ENCODE data around the gene WDR41.

The WDR41 gene

GRCh38 chr5:77444356-77444755 is 47.8 kb downstream of the WDR41 start:
- TF ChIP-seq, protein P1, sequence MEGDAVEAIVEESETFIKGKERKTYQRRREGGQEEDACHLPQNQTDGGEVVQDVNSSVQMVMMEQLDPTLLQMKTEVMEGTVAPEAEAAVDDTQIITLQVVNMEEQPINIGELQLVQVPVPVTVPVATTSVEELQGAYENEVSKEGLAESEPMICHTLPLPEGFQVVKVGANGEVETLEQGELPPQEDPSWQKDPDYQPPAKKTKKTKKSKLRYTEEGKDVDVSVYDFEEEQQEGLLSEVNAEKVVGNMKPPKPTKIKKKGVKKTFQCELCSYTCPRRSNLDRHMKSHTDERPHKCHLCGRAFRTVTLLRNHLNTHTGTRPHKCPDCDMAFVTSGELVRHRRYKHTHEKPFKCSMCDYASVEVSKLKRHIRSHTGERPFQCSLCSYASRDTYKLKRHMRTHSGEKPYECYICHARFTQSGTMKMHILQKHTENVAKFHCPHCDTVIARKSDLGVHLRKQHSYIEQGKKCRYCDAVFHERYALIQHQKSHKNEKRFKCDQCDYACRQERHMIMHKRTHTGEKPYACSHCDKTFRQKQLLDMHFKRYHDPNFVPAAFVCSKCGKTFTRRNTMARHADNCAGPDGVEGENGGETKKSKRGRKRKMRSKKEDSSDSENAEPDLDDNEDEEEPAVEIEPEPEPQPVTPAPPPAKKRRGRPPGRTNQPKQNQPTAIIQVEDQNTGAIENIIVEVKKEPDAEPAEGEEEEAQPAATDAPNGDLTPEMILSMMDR (IDR thresholded peaks at IDR 0.05; ENCODE audit: low read depth, low read length, missing control alignments), result no peak
- DNase-seq (ENCODE audit: extremely low read depth, low read depth), result no peak

DNA sequence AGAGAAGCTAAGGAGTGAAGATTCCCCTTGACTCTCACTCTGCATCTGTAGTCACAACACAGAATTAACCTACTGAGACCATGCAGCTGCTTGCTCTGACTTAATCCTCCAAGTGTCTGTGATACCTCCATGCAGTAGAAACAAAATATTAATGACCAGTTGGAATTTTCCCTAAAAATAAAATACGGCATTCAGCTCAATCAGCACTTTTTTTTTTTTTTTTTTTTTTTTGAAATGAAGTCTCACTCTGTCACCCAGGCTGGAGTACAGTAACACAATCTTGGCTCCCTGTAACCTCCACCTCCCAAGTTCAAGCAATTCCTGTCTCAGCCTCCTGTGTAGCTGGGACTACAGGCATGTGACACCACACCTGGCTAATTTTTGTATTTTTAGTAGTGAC is 48.4 kb downstream of the WDR41 start:
- no peak overlapping the region for H3K4me3 ChIP-seq (replicated peaks; ENCODE audit: low read depth, low read length)
- DNase-seq (ENCODE audit: extremely low read depth, low read depth), result no peak
- TF ChIP-seq, protein P1 (IDR thresholded peaks at IDR 0.05; ENCODE audit: low read depth, low read length, missing control alignments), result no peak

More at GRCh38 chr5:77444356-77444755, 47.8 kb downstream of the WDR41 start:
- H3K4me3 ChIP-seq (replicated peaks; ENCODE audit: low read depth, low read length), result no peak overlapping the region

DNA sequence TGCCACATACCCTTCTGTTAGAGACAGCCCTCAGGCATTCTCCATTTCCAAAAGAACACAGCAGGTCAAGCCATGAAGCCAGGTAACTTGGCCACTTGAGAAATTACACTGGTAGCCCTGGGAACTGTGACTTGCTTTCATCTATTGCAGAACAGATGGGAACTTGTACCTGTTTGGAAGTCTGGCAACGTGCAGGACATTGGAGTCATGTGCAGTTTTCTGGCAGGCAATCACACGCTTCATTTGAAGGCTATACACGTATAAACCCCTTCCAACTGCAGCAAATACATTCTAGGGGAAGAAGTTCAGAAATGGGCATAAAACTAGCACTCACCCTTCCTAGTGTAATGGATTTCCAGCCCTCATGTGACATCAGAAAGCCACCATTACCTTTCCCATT is 54.0 kb downstream of the WDR41 start:
- TF ChIP-seq, protein P1 (IDR thresholded peaks at IDR 0.05; ENCODE audit: low read depth, low read length, missing control alignments), result no peak
- DNase-seq (ENCODE audit: extremely low read depth, low read depth), result no peak
- no peak overlapping the region for H3K4me3 ChIP-seq (replicated peaks; ENCODE audit: low read depth, low read length)

DNA sequence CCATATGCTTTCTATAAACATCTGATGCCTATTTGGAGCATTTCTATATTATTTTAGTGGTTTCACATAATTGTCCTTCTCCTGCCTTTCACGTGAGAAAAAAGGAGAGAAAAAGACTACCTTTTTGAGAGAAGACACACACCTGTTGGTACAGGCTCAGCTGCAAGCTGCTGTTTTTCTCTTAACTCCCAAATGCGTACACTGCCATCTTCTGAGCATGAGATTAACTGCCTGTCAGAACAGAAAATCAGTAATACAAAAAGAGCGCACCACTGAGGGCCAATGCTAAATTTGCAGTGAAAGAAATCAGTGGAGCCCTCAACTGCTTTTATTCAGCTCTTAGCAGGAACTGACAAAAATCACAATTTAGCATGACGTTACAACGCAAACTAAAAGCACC is 54.9 kb downstream of the WDR41 start:
- no peak for DNase-seq (ENCODE audit: extremely low read depth, low read depth)
- H3K4me3 ChIP-seq (replicated peaks; ENCODE audit: low read depth, low read length), result no peak overlapping the region
- TF ChIP-seq, protein P1 (IDR thresholded peaks at IDR 0.05; ENCODE audit: low read depth, low read length, missing control alignments), result no peak

- TF ChIP-seq, protein P1 (IDR thresholded peaks at IDR 0.05; ENCODE audit: low read depth, low read length, missing control alignments), result no peak
- no peak overlapping the region for H3K4me3 ChIP-seq (replicated peaks; ENCODE audit: low read depth, low read length)
- no peak for DNase-seq (ENCODE audit: extremely low read depth, low read depth)
Measured at GRCh38 chr5:77431719-77432118, 60.4 kb downstream of the WDR41 start.

DNA sequence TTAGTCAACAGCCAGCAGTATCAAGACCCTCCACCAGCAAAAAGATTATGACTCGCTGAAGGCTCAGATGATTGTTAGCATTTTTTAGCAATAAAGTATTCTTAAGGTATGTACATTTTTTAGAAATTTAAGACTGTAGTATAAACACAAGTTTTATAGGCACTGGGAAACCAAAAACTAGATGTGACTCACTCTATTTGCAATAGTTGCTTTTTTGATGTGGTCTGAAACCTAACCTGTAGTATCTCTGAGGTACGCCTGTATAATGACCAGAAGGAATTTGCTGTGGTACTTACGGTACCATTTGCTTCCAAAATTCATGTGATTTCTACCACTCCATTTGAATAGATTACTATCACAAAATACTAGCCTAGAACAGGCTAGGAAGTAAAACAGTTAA is 60.8 kb downstream of the WDR41 start:
- DNase-seq (ENCODE audit: extremely low read depth, low read depth), result no peak
- TF ChIP-seq, protein P1 (IDR thresholded peaks at IDR 0.05; ENCODE audit: low read depth, low read length, missing control alignments), result no peak
- H3K4me3 ChIP-seq (replicated peaks; ENCODE audit: low read depth, low read length), result no peak overlapping the region

GRCh38 chr5:77430726-77431125 is 61.4 kb downstream of the WDR41 start:
- TF ChIP-seq, protein P1 (IDR thresholded peaks at IDR 0.05; ENCODE audit: low read depth, low read length, missing control alignments), result no peak
- no peak overlapping the region for H3K4me3 ChIP-seq (replicated peaks; ENCODE audit: low read depth, low read length)
- DNase-seq (ENCODE audit: extremely low read depth, low read depth), result no peak

All from HFF-Myc (cell line).